HG03469 (cell line): ENCODE measurements around the gene ZSWIM4.
A peak's percentile ranks its signal among the peaks of the same experiment; 100 is the strongest.

Experiments used
- ATAC-seq: cut with Tn5 transposase; IDR thresholded peaks from one replicate; pipeline ENCODE4 v1.9.1; 2021; ENCODE audit warnings: mild to moderate bottlenecking, moderate library complexity, moderate number of reproducible peaks; ENCODE audit not compliant: unreplicated experiment

ZSWIM4 gene

DNA sequence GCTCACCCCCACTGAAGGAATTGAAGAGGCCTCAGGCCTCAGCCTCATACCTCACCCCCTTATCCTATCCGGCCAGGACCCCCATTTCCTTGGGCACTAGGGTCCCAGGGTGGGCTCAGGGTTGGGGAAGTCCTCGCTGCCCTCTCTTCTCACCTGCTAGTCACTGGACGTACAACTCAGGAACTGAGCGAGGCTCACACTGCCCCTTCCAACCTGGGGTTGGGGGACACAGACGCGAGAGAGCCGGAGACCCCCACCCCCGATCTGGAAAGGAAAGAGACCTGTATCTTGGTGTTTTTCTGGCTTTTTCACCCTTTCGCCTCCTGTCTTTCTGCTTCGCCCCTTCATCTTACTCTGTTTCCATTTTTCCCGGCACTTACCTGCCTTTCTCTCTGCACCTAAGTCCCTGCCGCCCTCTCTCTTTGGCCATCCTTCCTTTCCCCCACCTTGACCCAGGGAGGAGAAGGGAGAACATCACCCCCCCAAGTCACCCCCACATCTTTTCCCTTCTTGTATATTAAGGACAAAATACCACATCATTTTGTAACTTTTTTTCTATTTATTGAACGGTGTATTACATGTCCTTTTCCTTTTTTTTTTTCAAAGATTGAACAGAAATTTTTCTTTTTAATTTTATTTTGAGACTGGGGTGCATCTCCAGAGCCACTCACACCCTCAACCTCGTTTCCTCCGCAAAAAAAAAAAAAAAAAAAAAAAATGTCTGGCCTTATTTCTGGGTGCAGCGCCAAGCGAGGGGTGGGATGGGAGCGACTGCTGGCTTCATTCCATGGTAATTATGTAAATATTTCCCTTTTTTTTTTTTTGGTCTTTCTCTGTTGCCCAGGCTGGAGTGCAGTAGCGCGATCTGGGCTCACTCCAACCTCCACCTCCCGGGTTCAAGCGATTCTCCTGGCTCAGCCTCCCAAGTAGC, 36.6 kb downstream of the ZSWIM4 start:
- ATAC-seq, result no peak

DNA sequence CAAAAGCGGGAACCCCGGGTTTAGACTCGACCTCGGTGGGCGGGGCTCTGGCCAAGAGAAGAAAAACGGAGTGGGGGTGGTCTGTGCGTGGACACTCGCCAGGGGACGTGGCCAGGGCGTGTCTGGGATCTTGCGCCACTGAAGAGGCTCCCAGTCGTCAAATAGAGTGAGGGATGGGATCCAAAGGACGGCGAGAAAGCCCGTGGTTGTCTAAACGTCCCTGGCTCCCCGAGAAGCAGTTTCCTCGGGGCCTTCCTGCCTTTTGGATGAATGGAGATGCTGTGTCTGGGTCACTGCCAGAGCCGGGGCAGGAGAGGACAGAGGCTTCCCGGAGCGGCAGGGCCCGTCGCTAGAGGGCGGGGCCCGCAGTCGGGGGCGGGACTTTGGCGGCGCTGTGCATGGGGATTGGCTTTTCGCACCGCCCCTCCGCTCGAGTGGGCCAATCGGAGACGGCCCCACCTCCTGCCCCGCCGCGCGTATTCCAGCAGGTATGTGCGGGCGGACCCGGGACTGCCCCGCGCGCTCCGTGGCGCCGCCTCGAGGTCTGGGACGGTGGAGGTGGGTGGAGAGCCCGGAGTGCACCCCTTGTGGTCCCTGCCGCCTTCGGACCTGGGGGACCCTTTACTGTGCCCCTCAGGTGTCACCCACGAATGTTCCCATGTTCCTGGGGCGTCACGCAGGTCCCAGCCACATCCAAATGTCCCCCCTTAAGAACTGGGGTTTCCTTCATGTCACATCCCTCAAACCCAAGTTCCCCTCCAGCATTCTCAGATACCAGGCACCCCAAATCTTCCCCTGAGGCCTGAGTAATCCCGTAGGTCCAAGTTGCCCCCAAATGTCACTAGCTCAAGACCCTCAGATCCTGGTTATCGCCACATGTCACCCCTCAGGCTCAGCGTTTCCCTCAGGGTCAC, 38.3 kb downstream of the ZSWIM4 start:
- ATAC-seq, result peak; percentile 41

DNA sequence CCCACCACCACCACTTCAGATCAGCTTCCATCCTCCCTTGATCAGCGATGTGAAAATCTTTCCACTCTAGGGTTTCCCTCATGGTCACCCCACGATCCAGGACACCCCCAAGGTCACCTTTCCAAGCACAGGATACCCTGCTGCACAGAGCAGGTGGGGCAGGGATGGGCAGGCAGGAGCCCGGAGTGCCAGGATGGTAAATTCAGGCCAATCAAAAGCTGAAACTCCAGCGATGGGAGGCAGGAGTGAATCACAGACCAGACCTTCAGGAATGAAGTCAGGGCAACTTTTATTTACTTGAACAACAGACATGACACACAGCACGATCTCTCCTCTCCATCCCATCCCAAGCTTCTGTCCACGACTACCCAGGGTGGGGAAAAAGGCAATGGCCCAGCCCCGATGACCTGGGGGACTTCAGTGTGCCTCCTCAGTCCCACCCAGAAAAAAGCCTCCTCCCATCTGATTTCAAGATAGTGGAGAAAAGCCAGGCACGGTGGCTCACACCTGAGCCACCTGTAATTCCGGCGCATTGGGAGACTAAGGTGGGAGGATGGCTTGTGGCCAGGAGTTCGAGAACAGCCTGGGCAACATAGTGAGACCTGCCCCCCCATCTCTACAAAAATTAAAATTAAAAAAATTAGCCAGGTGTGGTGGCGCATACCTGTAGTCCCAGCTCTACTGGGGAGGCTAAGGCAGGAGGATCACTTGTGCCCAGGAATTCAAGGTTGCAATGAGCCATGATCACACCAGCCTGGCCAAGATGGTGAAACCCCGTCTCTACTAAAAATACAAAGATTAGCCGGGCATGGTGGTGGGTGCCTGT, 39.2 kb downstream of the ZSWIM4 start:
- no peak for ATAC-seq

- no peak for ATAC-seq
Measured at GRCh38 chr19:13835791-13836723, 40.8 kb downstream of the ZSWIM4 start.

GRCh38 chr19:13838435-13839129, 43.3 kb downstream of the ZSWIM4 start:
- ATAC-seq, result no peak

DNA sequence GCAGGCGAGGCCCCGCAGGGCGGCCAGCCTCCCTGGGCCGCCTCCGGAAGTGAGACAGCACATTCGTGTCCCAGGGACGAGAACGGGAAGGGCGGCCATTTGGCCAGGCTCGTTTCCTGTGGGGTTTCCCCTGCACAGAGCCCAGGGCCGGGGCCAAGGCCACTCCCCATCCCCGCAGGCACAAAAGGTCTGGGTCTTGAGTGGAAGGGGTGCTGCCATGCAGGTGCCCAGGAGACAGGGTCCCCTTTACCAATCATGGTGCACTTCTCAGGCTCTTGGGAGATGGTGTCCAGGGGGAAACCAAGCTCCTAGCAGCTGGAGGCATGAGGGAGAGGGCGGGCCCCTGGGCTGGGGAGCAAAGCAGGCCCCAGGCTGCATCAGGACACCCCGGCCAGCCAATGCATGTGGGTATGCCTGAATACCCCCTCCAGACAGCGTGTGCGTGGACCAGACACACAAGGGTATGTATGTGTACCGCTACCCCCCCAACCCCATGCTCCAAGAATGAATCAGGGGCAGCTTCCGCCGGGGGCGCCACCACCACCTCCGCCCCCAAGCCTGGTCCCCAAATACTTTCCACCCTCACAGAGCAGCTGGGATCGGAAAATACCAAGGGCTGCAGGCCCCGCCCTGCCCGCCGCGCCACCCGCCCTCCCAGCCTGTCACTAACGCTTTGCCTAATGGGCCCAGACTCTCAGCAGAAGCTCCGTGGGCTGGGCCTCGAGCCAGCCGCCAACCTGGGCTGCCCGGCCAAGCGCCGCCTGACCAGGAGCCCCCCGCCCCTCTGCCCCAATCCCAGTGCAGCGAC, 44.1 kb downstream of the ZSWIM4 start:
- no peak for ATAC-seq

DNA sequence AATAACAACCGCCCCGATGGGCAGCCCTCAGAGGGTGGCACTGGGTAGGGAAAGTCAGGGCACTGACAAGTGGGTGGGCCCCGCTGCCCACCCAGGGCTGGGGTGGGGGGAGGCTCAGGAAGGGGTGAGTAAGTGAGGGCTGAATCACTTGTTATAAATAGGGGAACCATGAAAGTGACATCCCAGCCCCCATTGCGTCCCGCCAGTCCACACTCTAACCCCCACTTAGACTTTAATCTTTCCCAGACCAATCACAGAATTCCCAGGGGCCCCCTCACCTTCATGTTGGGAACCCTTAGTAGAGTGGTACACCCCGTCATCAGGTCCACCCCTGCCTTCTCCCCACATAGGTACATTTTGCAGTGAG, 44.7 kb downstream of the ZSWIM4 start:
- no peak for ATAC-seq

GRCh38 chr19:13840305-13841085, 45.3 kb downstream of the ZSWIM4 start:
- no peak for ATAC-seq

GRCh38 chr19:13841086-13841961, 46.1 kb downstream of the ZSWIM4 start:
- no peak for ATAC-seq

DNA sequence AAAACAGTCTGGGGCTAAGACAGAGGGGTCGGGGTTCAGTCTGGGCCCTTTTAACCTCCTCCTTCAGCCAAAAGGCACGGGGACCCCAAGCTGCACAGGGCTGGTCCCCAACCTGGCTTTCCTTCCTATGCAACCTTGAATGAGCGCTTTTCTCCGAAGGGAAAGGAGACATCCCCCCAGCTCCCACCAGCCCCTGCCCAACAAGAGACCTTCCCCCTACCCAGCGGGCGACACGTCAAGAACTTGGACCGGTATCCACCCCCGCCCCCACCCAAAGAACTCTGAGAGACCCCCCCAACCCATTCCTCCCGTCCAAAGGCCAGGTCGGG, 46.7 kb downstream of the ZSWIM4 start:
- no peak for ATAC-seq

DNA sequence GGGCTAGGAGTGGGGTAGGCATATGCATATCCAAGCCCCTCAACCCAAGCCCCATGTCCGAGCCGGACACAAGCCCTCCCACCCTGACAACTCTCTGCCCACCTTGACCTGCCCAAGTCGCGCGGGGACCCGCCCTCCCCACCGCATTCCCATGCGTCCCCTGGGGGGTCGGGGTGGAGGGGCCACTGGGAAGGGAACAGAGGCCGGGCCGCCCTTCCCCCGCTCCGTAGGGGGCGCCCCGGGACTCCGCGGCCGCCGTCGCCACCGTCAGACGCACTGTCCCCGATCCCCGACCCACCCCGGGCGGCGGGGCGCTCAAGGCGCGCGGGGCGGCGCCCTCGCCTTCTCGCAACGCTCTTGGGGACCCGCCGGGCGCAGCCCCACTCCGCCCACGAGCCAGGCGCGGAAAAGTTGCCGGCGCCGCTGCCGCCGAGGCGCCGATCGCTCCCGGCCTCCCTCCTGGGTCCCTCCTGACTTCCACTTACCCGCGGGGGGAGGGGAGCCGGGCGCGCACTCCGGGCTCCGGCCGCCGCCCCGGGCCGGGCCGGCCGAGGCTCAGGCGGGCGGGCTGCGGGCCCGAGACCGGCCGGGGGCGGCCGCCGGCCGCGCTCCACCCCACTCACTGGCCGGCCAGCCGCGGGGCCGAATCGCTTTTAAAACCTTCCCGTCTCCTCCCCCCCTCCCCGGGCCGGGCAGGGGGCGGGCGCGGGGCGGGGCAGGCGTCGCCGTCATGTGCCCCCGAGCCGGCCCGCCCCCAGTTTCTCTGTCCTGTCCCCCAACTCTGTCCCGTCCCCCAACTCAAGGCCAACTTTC, 47.3 kb downstream of the ZSWIM4 start:
- ATAC-seq, result no peak

DNA sequence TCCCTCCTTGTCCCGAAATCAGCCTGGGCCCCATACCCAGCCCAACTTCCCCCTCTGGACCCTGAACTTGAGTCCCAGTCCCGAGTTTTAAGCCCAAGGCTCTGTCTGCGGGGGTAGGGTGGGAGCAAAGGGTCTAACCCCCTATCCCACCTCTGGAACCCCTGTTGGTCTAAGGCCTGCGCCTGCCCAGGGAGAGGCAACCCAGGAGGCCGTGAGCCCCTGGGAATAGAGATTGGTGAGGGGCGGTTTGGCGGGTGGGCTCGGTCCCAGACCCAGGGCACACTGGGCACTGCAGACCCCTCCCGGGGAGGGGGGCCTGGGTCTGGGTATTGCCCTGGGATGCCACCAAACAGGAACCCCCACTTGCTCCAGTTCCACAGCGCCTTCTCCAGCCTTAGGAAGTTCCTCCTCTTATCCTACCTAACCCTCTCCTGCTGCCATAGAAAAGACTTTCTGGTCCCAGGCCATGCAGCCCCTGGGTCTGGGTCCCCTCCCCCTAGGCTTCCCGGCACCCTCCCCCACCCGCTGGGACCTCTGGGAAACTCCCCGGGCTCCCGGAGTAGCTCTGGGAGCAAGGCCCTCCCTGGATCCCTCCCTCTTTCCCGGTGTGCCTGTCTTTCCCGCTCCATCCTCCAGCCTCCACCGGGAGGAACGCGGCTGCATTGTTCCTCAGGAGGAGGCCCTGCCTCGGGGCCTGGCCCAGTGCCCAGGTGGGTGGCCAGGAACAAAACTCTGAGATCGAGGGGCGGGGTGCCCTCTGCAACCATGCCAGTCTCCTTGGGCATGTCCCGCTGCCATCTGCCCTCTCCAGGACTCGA, 48.1 kb downstream of the ZSWIM4 start:
- no peak for ATAC-seq

GRCh38 chr19:13844130-13844631, 48.9 kb downstream of the ZSWIM4 start:
- ATAC-seq, result no peak

- ATAC-seq, result peak; percentile 41
Measured at GRCh38 chr19:13846557-13847406, 51.5 kb downstream of the ZSWIM4 start.
